NB4 (cell line): ENCODE measurements around the gene ACAA2.

Experiments
- MYC ChIP-seq: IDR thresholded peaks from 2 replicates; pipeline ENCODE4 v1.6.1; 2011; ENCODE audit warnings: low read depth, low read length
- POLR2A ChIP-seq: IDR thresholded peaks from 2 replicates; pipeline ENCODE4 v1.6.1; 2011; ENCODE audit warnings: mild to moderate bottlenecking; ENCODE audit not compliant: insufficient read length; ENCODE audit errors: extremely low read depth
- TF ChIP-seq, protein P1 (sequence below): IDR thresholded peaks from one replicate; pipeline ENCODE4 v1.5.1; 2012; ENCODE audit warnings: low read depth, low read length
- TF ChIP-seq, protein P2 (sequence below): IDR thresholded peaks from 2 replicates; pipeline ENCODE4 v1.6.1; 2011; ENCODE audit warnings: low read depth, low read length

DNA sequence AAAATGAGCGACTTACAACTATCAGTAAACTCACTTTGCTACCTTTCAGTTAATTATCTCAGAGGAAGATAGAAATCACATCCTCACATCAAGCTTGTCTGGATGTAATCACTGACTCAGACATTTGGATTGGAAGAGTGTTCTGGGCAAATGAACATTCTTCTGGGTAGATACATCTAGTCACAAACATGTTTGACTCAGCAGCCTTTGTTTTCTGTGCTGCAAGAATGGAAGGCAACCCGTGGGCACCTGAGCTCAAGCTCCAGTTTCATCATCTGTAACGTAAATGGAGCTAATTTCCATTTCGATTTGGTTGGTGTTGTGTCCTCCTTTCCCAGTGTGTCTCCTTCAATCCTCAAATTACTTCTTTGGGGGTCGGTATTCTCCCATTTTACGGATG is 58.5 kb downstream of the ACAA2 start:
- TF ChIP-seq, protein P1, sequence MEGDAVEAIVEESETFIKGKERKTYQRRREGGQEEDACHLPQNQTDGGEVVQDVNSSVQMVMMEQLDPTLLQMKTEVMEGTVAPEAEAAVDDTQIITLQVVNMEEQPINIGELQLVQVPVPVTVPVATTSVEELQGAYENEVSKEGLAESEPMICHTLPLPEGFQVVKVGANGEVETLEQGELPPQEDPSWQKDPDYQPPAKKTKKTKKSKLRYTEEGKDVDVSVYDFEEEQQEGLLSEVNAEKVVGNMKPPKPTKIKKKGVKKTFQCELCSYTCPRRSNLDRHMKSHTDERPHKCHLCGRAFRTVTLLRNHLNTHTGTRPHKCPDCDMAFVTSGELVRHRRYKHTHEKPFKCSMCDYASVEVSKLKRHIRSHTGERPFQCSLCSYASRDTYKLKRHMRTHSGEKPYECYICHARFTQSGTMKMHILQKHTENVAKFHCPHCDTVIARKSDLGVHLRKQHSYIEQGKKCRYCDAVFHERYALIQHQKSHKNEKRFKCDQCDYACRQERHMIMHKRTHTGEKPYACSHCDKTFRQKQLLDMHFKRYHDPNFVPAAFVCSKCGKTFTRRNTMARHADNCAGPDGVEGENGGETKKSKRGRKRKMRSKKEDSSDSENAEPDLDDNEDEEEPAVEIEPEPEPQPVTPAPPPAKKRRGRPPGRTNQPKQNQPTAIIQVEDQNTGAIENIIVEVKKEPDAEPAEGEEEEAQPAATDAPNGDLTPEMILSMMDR, result no peak
- no peak for TF ChIP-seq POLR2A
- TF ChIP-seq, protein P2, sequence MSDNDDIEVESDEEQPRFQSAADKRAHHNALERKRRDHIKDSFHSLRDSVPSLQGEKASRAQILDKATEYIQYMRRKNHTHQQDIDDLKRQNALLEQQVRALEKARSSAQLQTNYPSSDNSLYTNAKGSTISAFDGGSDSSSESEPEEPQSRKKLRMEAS, result no peak
- TF ChIP-seq MYC, result no peak
